GM12878 (cell line): Measurements from ENCODE around the gene EFCAB11. TPM values are rescaled to one million over a fixed set of nuclear protein-coding genes. Genes with fewer than 3 reads are reported as not detected.

Source experiments
- ATAC-seq: fragments of 200-7000 bp; cut with Tn5 transposase; 3 replicates; pipeline ENCODE4 v1.9.1; 2020; ENCODE audit warnings: mild to moderate bottlenecking, moderate library complexity
- BruUV-seq: library from RNA; stranded (reverse); fragments of 400-500 nt; replicated peaks from 2 replicates; lab custom pipeline; 2021; lab: Mats Ljungman, UMichigan
- CTCF ChIA-PET: fragments of 300-600 bp; sonication (Branson Sonifier 250); formaldehyde crosslinking; extraction: SDS; loops from one replicate; lab custom pipeline; 2021; ENCODE audit warnings: inconsistent platforms; lab: Yijun Ruan, JAX
- POLR2A ChIA-PET: fragments of 350-600 bp; formaldehyde crosslinking; extraction: SDS; loops from one replicate; lab custom pipeline; 2021; ENCODE audit warnings: inconsistent platforms; lab: Charles Lee
- RAD21 ChIA-PET: fragments of 300-600 bp; sonication (Branson Sonifier 250); formaldehyde crosslinking; loops from one replicate; lab custom pipeline; 2023; ENCODE audit warnings: antibody characterized with exemption; ENCODE audit not compliant: unreplicated experiment; lab: Charles Lee
- SMC1A ChIA-PET: fragments of 300-600 bp; sonication (Branson Sonifier 250); formaldehyde crosslinking; loops from one replicate; lab custom pipeline; 2023; ENCODE audit not compliant: unreplicated experiment, uncharacterized antibody; lab: Charles Lee
- DNase-seq: peaks from one replicate; pipeline ENCODE4 v3.0.0-alpha.2; 2011; ENCODE audit warnings: low read depth, low spot score
- FAIRE-seq: peaks from 3 replicates; lab custom pipeline; 2011; peaks lifted over from hg19 to GRCh38; lab: Jason Lieb, UNC
- H2AFZ ChIP-seq: 2 replicates; pipeline ENCODE4 v1.6.0; 2011; ENCODE audit warnings: low read depth, low read length, control low read depth; ENCODE audit not compliant: control insufficient read depth
- H3K27ac ChIP-seq: 2 replicates; pipeline ENCODE4 v1.5.1; 2011; ENCODE audit warnings: control low read depth; ENCODE audit not compliant: control insufficient read depth, insufficient read depth
- H3K27me3 ChIP-seq, 2 experiments: replicated peaks in 1 of 2; 2 replicates each; pipeline versions ENCODE4 v1.6.0 to v1.6.1; 2011; ENCODE audit warnings: low read length in 1 of 2; ENCODE audit not compliant: control insufficient read depth in 2 of 2, insufficient read depth in 2 of 2
- H3K36me3 ChIP-seq, 2 experiments: 2 replicates each; pipeline ENCODE4 v1.5.1; 2011; ENCODE audit warnings: low read length in 1 of 2; ENCODE audit not compliant: control insufficient read depth in 2 of 2, insufficient read depth in 2 of 2
- H3K4me1 ChIP-seq: 2 replicates; pipeline ENCODE4 v1.6.1; 2011; ENCODE audit warnings: mild to moderate bottlenecking, low read length, moderate library complexity, mixed read lengths; ENCODE audit not compliant: control insufficient read depth, insufficient read depth
- H3K4me2 ChIP-seq: 2 replicates; pipeline ENCODE4 v1.6.0; 2011; ENCODE audit warnings: control low read depth; ENCODE audit not compliant: control insufficient read depth, insufficient read depth
- H3K4me3 ChIP-seq: fragments of 200-600 bp; sonication (generic); 2 replicates; pipeline ENCODE4 v1.5.1; 2016
- H3K79me2 ChIP-seq: 2 replicates; pipeline ENCODE4 v1.6.0; 2011; ENCODE audit warnings: low read length; ENCODE audit not compliant: control insufficient read depth, insufficient read depth
- H3K9ac ChIP-seq: 2 replicates; pipeline ENCODE4 v1.8.0; 2011; ENCODE audit warnings: low read length, control low read depth, mixed read lengths; ENCODE audit not compliant: control insufficient read depth, insufficient read depth
- H3K9me3 ChIP-seq: replicated peaks from 3 replicates; pipeline ENCODE4 v1.5.1; 2011; ENCODE audit warnings: mild to moderate bottlenecking, low read length; ENCODE audit not compliant: control insufficient read depth, insufficient read depth
- H4K20me1 ChIP-seq: 2 replicates; pipeline ENCODE4 v1.6.0; 2011; ENCODE audit not compliant: control insufficient read depth, insufficient read depth
- ASH2L ChIP-seq: fragments of 300-600, 200-600 bp; sonication (generic); IDR thresholded peaks from 2 replicates; pipeline ENCODE4 v1.6.1; 2017; ENCODE audit warnings: low read depth, mild to moderate bottlenecking, borderline replicate concordance
- KLF5 ChIP-seq: fragments of 450-650 bp; IDR thresholded peaks from 2 replicates; pipeline ENCODE4 v1.6.1; 2014; ENCODE audit warnings: mild to moderate bottlenecking; ENCODE audit not compliant: partially characterized antibody
- LARP7 ChIP-seq: fragments of 450-650 bp; IDR thresholded peaks from 2 replicates; pipeline ENCODE4 v1.6.1; 2017; ENCODE audit warnings: mild to moderate bottlenecking
- MTA3 ChIP-seq: IDR thresholded peaks from 2 replicates; pipeline ENCODE4 v1.6.1; 2012; ENCODE audit warnings: low read length, inconsistent platforms, borderline replicate concordance
- NR2C1 ChIP-seq: fragments of 450-650 bp; IDR thresholded peaks from 2 replicates; pipeline ENCODE4 v1.6.1; 2017; ENCODE audit warnings: antibody characterized with exemption, mild to moderate bottlenecking, moderate library complexity
- NR2F1 ChIP-seq: fragments of 450-650 bp; conservative IDR thresholded peaks from 2 replicates; pipeline ENCODE4 v1.6.1; 2017; ENCODE audit warnings: mild to moderate bottlenecking
- RAD51 ChIP-seq: fragments of 450-650 bp; IDR thresholded peaks from 2 replicates; pipeline ENCODE4 v1.6.1; 2016; ENCODE audit warnings: moderate library complexity, mild to moderate bottlenecking, inconsistent platforms
- RFX5 ChIP-seq: IDR thresholded peaks from 2 replicates; pipeline ENCODE4 v1.6.1; 2011; ENCODE audit warnings: low read depth, low read length, improper control_type of control experiment
- SIX5 ChIP-seq: IDR thresholded peaks from 2 replicates; pipeline ENCODE4 v1.6.1; 2011; ENCODE audit warnings: mild to moderate bottlenecking, low read depth, low read length, moderate library complexity; ENCODE audit not compliant: severe bottlenecking
- SP1 ChIP-seq: IDR thresholded peaks from one replicate; pipeline ENCODE4 v1.6.1; 2011; ENCODE audit warnings: low read depth, low read length
- TBL1XR1 ChIP-seq: IDR thresholded peaks from 2 replicates; pipeline ENCODE4 v1.6.1; 2012; ENCODE audit warnings: low read depth, low read length, improper control_type of control experiment
- WGBS: methylation state at CpG from one replicate; pipeline ENCODE4 v1.1.6; 2016; ENCODE audit warnings: low lambda C conversion rate; ENCODE audit not compliant: insufficient replicate concordance, insufficient coverage; ENCODE audit errors: missing lambda C conversion rate; 5-methylcytosine and 5-hydroxymethylcytosine counted together
- in situ Hi-C: fragments of 300-500 bp; cut with MboI; formaldehyde crosslinking; loops from 9 replicates; pipeline ENCODE4 v1.14.3; 2018; ENCODE audit warnings: mixed read lengths
- intact Hi-C: fragments of 100-400 bp; cut with micrococcal nuclease; formaldehyde crosslinking; loops from one replicate; pipeline ENCODE4 v1.14.2; 2022; ENCODE audit not compliant: unreplicated experiment
- polyA plus RNA-seq, 11 experiments: library from polyadenylated mRNA; depleted of rRNA in 4 of 11; unstranded in 6 of 11; stranded (reverse) in 5 of 11; fragments of >200 nt; fragmentation: Nextera tagmentation in 4 of 11; fragmentation: Illumina TruSeq in 1 of 11; extraction: Ambion mirVana in 4 of 11; extraction: Trizol in 1 of 11; gene quantifications; 1 replicate in 1 of 11; 2 replicates in 10 of 11; pipeline versions ENCODE4 v1.2.1 to v1.2.3, GENCODE V29; 2011 to 2016; ENCODE audit warnings: inconsistent platforms in 2 of 11, missing spikeins in 2 of 11, low read depth in 1 of 11
- total RNA-seq, 4 experiments: library from RNA; depleted of rRNA in 3 of 4; stranded (reverse); fragments of >200 nt in 3 of 4; fragmentation: Illumina TruSeq in 1 of 4; extraction: Trizol in 1 of 4; gene quantifications; 2 replicates each; pipeline versions ENCODE4 v1.2.1 to v1.2.3, GENCODE V29; 2013 to 2021
- TF ChIP-seq, protein P1 (sequence below): IDR thresholded peaks from 2 replicates; pipeline ENCODE4 v1.6.1; 2011; ENCODE audit warnings: mild to moderate bottlenecking, low read depth, low read length, moderate library complexity; ENCODE audit not compliant: insufficient replicate concordance
- TF ChIP-seq, protein P2 (sequence below): fragments of 150-350 bp; IDR thresholded peaks from 2 replicates; pipeline ENCODE4 v1.6.1; 2016; ENCODE audit warnings: low read depth, low read length

Gene EFCAB11
- total and polyA plus RNA-seq, 10 of the 15 experiments (the other 5 are each of a cell fraction or from before 2014, with no cell fraction given), result 8.6 to 37.4 (median 18.0) TPM

DNA sequence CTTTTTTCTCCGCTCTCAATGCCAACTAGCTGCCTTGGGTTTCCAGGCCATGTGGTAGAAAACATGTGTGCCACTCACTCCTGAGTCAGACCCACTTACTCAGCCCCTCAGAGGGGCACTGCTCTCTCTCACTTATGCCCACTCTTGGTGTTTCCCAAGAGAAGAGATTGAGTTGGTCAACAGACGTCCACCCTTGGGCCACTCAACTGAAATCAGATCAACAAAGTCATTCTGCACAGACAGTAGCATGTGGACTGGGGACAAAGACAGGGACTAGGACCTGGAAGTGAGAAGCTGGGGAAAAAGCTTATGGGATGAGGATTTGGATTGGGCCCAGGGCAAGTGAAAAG is 161.2 kb downstream of the EFCAB11 start:
- FAIRE-seq (no peak), DNase-seq (no peak), ATAC-seq (no peak)
- Histone ChIP-seq H2AFZ (no peak overlapping the region), H3K4me2 (no peak overlapping the region), H3K36me3 (no peaks in the 10 kb centered on the region), H3K4me3 (no peak overlapping the region), H4K20me1 (no peaks in the 10 kb centered on the region), H3K9me3 (no peaks in the 10 kb centered on the region), H3K9ac (no peak overlapping the region), H3K27me3 (no peaks in the 10 kb centered on the region), H3K79me2 (no peaks in the 10 kb centered on the region), H3K27ac (no peak overlapping the region), H3K4me1 (no peaks in the 10 kb centered on the region)
- TF ChIP-seq NR2F1 (no peak), LARP7 (no peak), NR2C1 (no peak), SIX5 (no peak), TBL1XR1 (no peak), RAD51 (no peak), RFX5 (no peak), ASH2L (no peak), KLF5 (no peak), SP1 (no peak), MTA3 (no peak)
- TF ChIP-seq, protein P1, sequence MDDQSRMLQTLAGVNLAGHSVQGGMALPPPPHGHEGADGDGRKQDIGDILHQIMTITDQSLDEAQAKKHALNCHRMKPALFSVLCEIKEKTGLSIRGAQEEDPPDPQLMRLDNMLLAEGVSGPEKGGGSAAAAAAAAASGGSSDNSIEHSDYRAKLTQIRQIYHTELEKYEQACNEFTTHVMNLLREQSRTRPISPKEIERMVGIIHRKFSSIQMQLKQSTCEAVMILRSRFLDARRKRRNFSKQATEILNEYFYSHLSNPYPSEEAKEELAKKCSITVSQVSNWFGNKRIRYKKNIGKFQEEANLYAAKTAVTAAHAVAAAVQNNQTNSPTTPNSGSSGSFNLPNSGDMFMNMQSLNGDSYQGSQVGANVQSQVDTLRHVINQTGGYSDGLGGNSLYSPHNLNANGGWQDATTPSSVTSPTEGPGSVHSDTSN, result no peak
- TF ChIP-seq, protein P2, sequence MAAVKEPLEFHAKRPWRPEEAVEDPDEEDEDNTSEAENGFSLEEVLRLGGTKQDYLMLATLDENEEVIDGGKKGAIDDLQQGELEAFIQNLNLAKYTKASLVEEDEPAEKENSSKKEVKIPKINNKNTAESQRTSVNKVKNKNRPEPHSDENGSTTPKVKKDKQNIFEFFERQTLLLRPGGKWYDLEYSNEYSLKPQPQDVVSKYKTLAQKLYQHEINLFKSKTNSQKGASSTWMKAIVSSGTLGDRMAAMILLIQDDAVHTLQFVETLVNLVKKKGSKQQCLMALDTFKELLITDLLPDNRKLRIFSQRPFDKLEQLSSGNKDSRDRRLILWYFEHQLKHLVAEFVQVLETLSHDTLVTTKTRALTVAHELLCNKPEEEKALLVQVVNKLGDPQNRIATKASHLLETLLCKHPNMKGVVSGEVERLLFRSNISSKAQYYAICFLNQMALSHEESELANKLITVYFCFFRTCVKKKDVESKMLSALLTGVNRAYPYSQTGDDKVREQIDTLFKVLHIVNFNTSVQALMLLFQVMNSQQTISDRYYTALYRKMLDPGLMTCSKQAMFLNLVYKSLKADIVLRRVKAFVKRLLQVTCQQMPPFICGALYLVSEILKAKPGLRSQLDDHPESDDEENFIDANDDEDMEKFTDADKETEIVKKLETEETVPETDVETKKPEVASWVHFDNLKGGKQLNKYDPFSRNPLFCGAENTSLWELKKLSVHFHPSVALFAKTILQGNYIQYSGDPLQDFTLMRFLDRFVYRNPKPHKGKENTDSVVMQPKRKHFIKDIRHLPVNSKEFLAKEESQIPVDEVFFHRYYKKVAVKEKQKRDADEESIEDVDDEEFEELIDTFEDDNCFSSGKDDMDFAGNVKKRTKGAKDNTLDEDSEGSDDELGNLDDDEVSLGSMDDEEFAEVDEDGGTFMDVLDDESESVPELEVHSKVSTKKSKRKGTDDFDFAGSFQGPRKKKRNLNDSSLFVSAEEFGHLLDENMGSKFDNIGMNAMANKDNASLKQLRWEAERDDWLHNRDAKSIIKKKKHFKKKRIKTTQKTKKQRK, result no peak
- SMC1A ChIA-PET, result interaction anchor here (1.3 to 1.7 kb wide), 2 partner anchors 19 to 20 kb away, joined by 3 read pairs; no protein-coding TSS in a partner anchor
- intact Hi-C loops, result no loop called here
- in situ Hi-C loops, result no loop called here
- RAD21 ChIA-PET, result no interaction called here
- BruUV-seq, result no TSS peak
- CTCF ChIA-PET, result no interaction called here
- POLR2A ChIA-PET, result no interaction called here
- WGBS, result 56% methylated on average over 2 of the region's 2 CpGs
